ENCODE results near the gene NOB1. TPM values are rescaled to one million over a fixed set of nuclear protein-coding genes. Genes with fewer than 3 reads are reported as not detected.
A peak's percentile ranks its signal among the peaks of the same experiment; 100 is the strongest.
"Not testable (repeated sequence)": the region's sequence is repeated elsewhere in the genome, so short reads cannot be mapped to it uniquely, and the experiment has no call there.

NOB1 gene
- total and polyA plus RNA-seq, 2 experiments from 2014 or later, result 41.4 to 56.6 TPM

GRCh38 chr16:69732101-69732500, 22.6 kb downstream of the NOB1 start (continued):
- TF ChIP-seq ETS1 (IDR thresholded peaks at IDR 0.05), result no peak
- TF ChIP-seq STAT1 (IDR thresholded peaks at IDR 0.05; ENCODE audit: unreplicated experiment), result no peak
- no peak for TF ChIP-seq CTCF (conservative IDR thresholded peaks at IDR 0.05; ENCODE audit: low read depth in 2 of 2)
- TF ChIP-seq ZNF114 (CRISPR knock-in tag; IDR thresholded peaks at IDR 0.05), result no peak
- TF ChIP-seq POLR2AphosphoS5 (IDR thresholded peaks at IDR 0.05; ENCODE audit: low read depth), result no peak

GRCh38 chr16:69731280-69731679, 23.4 kb downstream of the NOB1 start:
- H3K4me3 ChIP-seq; H3K9me2 ChIP-seq (ENCODE audit: insufficient read depth); ATAC-seq; H3K4me3 Mint-ChIP-seq; H3K36me3 Mint-ChIP-seq (ENCODE audit: low read depth); DNase-seq (ENCODE audit: low spot score); H2AFZ ChIP-seq; H3K27ac Mint-ChIP-seq; H3K79me2 ChIP-seq (replicated peaks; ENCODE audit: insufficient read depth); H3K27me3 ChIP-seq (ENCODE audit: insufficient read depth); H3K36me3 ChIP-seq (ENCODE audit: insufficient read depth); H3K4me2 ChIP-seq; H3K27ac ChIP-seq (ENCODE audit: low read depth); H4K20me1 ChIP-seq (replicated peaks; ENCODE audit: insufficient read depth); H3K9me3 Mint-ChIP-seq: not testable (repeated sequence)
- Mint-ChIP-seq H3K4me1 (peaks cover 17% of the 10 kb centered on the region), H3K27me3 (ENCODE audit: insufficient read depth, low read depth, poor library complexity) (peaks cover 18% of the 10 kb centered on the region)
- peaks cover 13% of the 10 kb centered on the region; the same call in 1 of the 2 replicates for H3F3A ChIP-seq (replicated peaks; ENCODE audit: low read depth)
- H3K4me1 ChIP-seq (ENCODE audit: insufficient read depth), result peaks cover 17% of the 10 kb centered on the region

GRCh38 chr16:69729030-69729429, 25.7 kb downstream of the NOB1 start:
- not testable (repeated sequence) for H3K27ac ChIP-seq (ENCODE audit: low read depth); DNase-seq (ENCODE audit: low spot score); ATAC-seq; H3K27me3 ChIP-seq (ENCODE audit: insufficient read depth); H3K9me3 Mint-ChIP-seq; H3K4me3 Mint-ChIP-seq; H3K27ac Mint-ChIP-seq; H4K20me1 ChIP-seq (replicated peaks; ENCODE audit: insufficient read depth); H3K4me3 ChIP-seq; H3K36me3 ChIP-seq (ENCODE audit: insufficient read depth); H2AFZ ChIP-seq; H3K4me2 ChIP-seq; H3K36me3 Mint-ChIP-seq (ENCODE audit: low read depth); H3K9me2 ChIP-seq (ENCODE audit: insufficient read depth)
- Mint-ChIP-seq H3K27me3 (ENCODE audit: insufficient read depth, low read depth, poor library complexity) (peaks cover 20% of the 10 kb centered on the region), H3K4me1 (peaks cover 32% of the 10 kb centered on the region)
- Histone ChIP-seq H3F3A (replicated peaks; ENCODE audit: low read depth) (peaks cover 28% of the 10 kb centered on the region; the same call in 1 of the 2 replicates), H3K4me1 (ENCODE audit: insufficient read depth) (peaks cover 32% of the 10 kb centered on the region), H3K79me2 (replicated peaks; ENCODE audit: insufficient read depth) (peaks cover 26% of the 10 kb centered on the region)

- Histone ChIP-seq H3K4me1 (ENCODE audit: insufficient read depth) (peaks cover 32% of the 10 kb centered on the region), H3K27me3 (ENCODE audit: insufficient read depth) (no peaks in the 10 kb centered on the region), H4K20me1 (replicated peaks; ENCODE audit: insufficient read depth) (no peaks in the 10 kb centered on the region), H3F3A (replicated peaks; ENCODE audit: low read depth) (peaks cover 28% of the 10 kb centered on the region; the same call in 1 of the 2 replicates), H2AFZ (no peak overlapping the region), H3K9me2 (ENCODE audit: insufficient read depth) (no peaks in the 10 kb centered on the region), H3K36me3 (ENCODE audit: insufficient read depth) (no peaks in the 10 kb centered on the region; the same call in 1 of the 2 replicates), H3K4me3 (peak overlapping the region; percentile 62), H3K79me2 (replicated peaks; ENCODE audit: insufficient read depth) (peaks cover 32% of the 10 kb centered on the region), H3K27ac (ENCODE audit: low read depth) (peak overlapping the region; percentile 99), H3K4me2 (peak overlapping the region; percentile 96)
- Mint-ChIP-seq H3K36me3 (ENCODE audit: low read depth) (no peaks in the 10 kb centered on the region; the same call in 1 of the 3 replicates), H3K4me3 (peak overlapping the region; percentile 83), H3K9me3 (no peaks in the 10 kb centered on the region), H3K27ac (peak overlapping the region; percentile 100), H3K4me1 (peaks cover 32% of the 10 kb centered on the region), H3K27me3 (ENCODE audit: insufficient read depth, low read depth, poor library complexity) (peaks cover 22% of the 10 kb centered on the region)
- DNase-seq (ENCODE audit: low spot score) (no peak), ATAC-seq (no peak)
- TF ChIP-seq ZNF114 (CRISPR knock-in tag; IDR thresholded peaks at IDR 0.05) (no peak), ZNF462 (CRISPR knock-in tag; IDR thresholded peaks at IDR 0.05) (no peak), JUNB (IDR thresholded peaks at IDR 0.05; ENCODE audit: unreplicated experiment) (no peak)
These were observed 26.8 kb downstream of the NOB1 start for GRCh38 chr16:69727916-69728270.
